GM12878 (cell line): ENCODE data around the gene MRPL46. TPM values are rescaled to one million over a fixed set of nuclear protein-coding genes. Genes with fewer than 3 reads are reported as not detected.

ENCODE experiments used
- ATAC-seq: fragments of 200-7000 bp; cut with Tn5 transposase; 3 replicates; pipeline ENCODE4 v1.9.1; 2020; ENCODE audit warnings: mild to moderate bottlenecking, moderate library complexity
- BruUV-seq: library from RNA; stranded (reverse); fragments of 400-500 nt; replicated peaks from 2 replicates; lab custom pipeline; 2021; lab: Mats Ljungman, UMichigan
- CTCF ChIA-PET: fragments of 300-600 bp; sonication (Branson Sonifier 250); formaldehyde crosslinking; extraction: SDS; loops from one replicate; lab custom pipeline; 2021; ENCODE audit warnings: inconsistent platforms; lab: Yijun Ruan, JAX
- POLR2A ChIA-PET: fragments of 350-600 bp; formaldehyde crosslinking; extraction: SDS; loops from one replicate; lab custom pipeline; 2021; ENCODE audit warnings: inconsistent platforms; lab: Charles Lee
- RAD21 ChIA-PET: fragments of 300-600 bp; sonication (Branson Sonifier 250); formaldehyde crosslinking; loops from one replicate; lab custom pipeline; 2023; ENCODE audit warnings: antibody characterized with exemption; ENCODE audit not compliant: unreplicated experiment; lab: Charles Lee
- SMC1A ChIA-PET: fragments of 300-600 bp; sonication (Branson Sonifier 250); formaldehyde crosslinking; loops from one replicate; lab custom pipeline; 2023; ENCODE audit not compliant: unreplicated experiment, uncharacterized antibody; lab: Charles Lee
- DNase-seq: peaks from one replicate; pipeline ENCODE4 v3.0.0-alpha.2; 2011; ENCODE audit warnings: low read depth, low spot score
- FAIRE-seq: peaks from 3 replicates; lab custom pipeline; 2011; peaks lifted over from hg19 to GRCh38; lab: Jason Lieb, UNC
- H2AFZ ChIP-seq: 2 replicates; pipeline ENCODE4 v1.6.0; 2011; ENCODE audit warnings: low read depth, low read length, control low read depth; ENCODE audit not compliant: control insufficient read depth
- H3K27ac ChIP-seq: 2 replicates; pipeline ENCODE4 v1.5.1; 2011; ENCODE audit warnings: control low read depth; ENCODE audit not compliant: control insufficient read depth, insufficient read depth
- H3K27me3 ChIP-seq, 2 experiments: replicated peaks in 1 of 2; 2 replicates each; pipeline versions ENCODE4 v1.6.0 to v1.6.1; 2011; ENCODE audit warnings: low read length in 1 of 2; ENCODE audit not compliant: control insufficient read depth in 2 of 2, insufficient read depth in 2 of 2
- H3K36me3 ChIP-seq, 2 experiments: 2 replicates each; pipeline ENCODE4 v1.5.1; 2011; ENCODE audit warnings: low read length in 1 of 2; ENCODE audit not compliant: control insufficient read depth in 2 of 2, insufficient read depth in 2 of 2
- H3K4me1 ChIP-seq: 2 replicates; pipeline ENCODE4 v1.6.1; 2011; ENCODE audit warnings: mild to moderate bottlenecking, low read length, moderate library complexity, mixed read lengths; ENCODE audit not compliant: control insufficient read depth, insufficient read depth
- H3K4me2 ChIP-seq: 2 replicates; pipeline ENCODE4 v1.6.0; 2011; ENCODE audit warnings: control low read depth; ENCODE audit not compliant: control insufficient read depth, insufficient read depth
- H3K4me3 ChIP-seq: fragments of 200-600 bp; sonication (generic); 2 replicates; pipeline ENCODE4 v1.5.1; 2016
- H3K79me2 ChIP-seq: 2 replicates; pipeline ENCODE4 v1.6.0; 2011; ENCODE audit warnings: low read length; ENCODE audit not compliant: control insufficient read depth, insufficient read depth
- H3K9ac ChIP-seq: 2 replicates; pipeline ENCODE4 v1.8.0; 2011; ENCODE audit warnings: low read length, control low read depth, mixed read lengths; ENCODE audit not compliant: control insufficient read depth, insufficient read depth
- H3K9me3 ChIP-seq: replicated peaks from 3 replicates; pipeline ENCODE4 v1.5.1; 2011; ENCODE audit warnings: mild to moderate bottlenecking, low read length; ENCODE audit not compliant: control insufficient read depth, insufficient read depth
- H4K20me1 ChIP-seq: 2 replicates; pipeline ENCODE4 v1.6.0; 2011; ENCODE audit not compliant: control insufficient read depth, insufficient read depth
- HDGF ChIP-seq: fragments of 450-650 bp; IDR thresholded peaks from 2 replicates; pipeline ENCODE4 v1.6.1; 2016; ENCODE audit warnings: antibody characterized with exemption
- HSF1 ChIP-seq: fragments of 150-350 bp; IDR thresholded peaks from 2 replicates; pipeline ENCODE4 v1.6.1; 2014; ENCODE audit warnings: mild to moderate bottlenecking, low read depth, low read length
- NFYB ChIP-seq: IDR thresholded peaks from 2 replicates; pipeline ENCODE4 v1.6.1; 2011; ENCODE audit warnings: low read depth, mild to moderate bottlenecking, low read length, improper control_type of control experiment, moderate library complexity; ENCODE audit not compliant: insufficient read depth
- POU2F2 ChIP-seq: IDR thresholded peaks from 3 replicates; pipeline ENCODE4 v1.6.1; 2011; ENCODE audit warnings: low read depth, mild to moderate bottlenecking, low read length, borderline replicate concordance
- RCOR1 ChIP-seq: conservative IDR thresholded peaks from 2 replicates; pipeline ENCODE4 v1.6.1; 2012; ENCODE audit warnings: low read depth, low read length, improper control_type of control experiment
- SIX5 ChIP-seq: IDR thresholded peaks from 2 replicates; pipeline ENCODE4 v1.6.1; 2011; ENCODE audit warnings: mild to moderate bottlenecking, low read depth, low read length, moderate library complexity; ENCODE audit not compliant: severe bottlenecking
- ZSCAN29 ChIP-seq: fragments of 450-650 bp; IDR thresholded peaks from 2 replicates; pipeline ENCODE4 v1.6.1; 2017; ENCODE audit warnings: mild to moderate bottlenecking, moderate library complexity
- WGBS: methylation state at CpG from one replicate; pipeline ENCODE4 v1.1.6; 2016; ENCODE audit warnings: low lambda C conversion rate; ENCODE audit not compliant: insufficient replicate concordance, insufficient coverage; ENCODE audit errors: missing lambda C conversion rate; 5-methylcytosine and 5-hydroxymethylcytosine counted together
- in situ Hi-C: fragments of 300-500 bp; cut with MboI; formaldehyde crosslinking; loops from 9 replicates; pipeline ENCODE4 v1.14.3; 2018; ENCODE audit warnings: mixed read lengths
- intact Hi-C: fragments of 100-400 bp; cut with micrococcal nuclease; formaldehyde crosslinking; loops from one replicate; pipeline ENCODE4 v1.14.2; 2022; ENCODE audit not compliant: unreplicated experiment
- polyA plus RNA-seq, 11 experiments: library from polyadenylated mRNA; depleted of rRNA in 4 of 11; unstranded in 6 of 11; stranded (reverse) in 5 of 11; fragments of >200 nt; fragmentation: Nextera tagmentation in 4 of 11; fragmentation: Illumina TruSeq in 1 of 11; extraction: Ambion mirVana in 4 of 11; extraction: Trizol in 1 of 11; gene quantifications; 1 replicate in 1 of 11; 2 replicates in 10 of 11; pipeline versions ENCODE4 v1.2.1 to v1.2.3, GENCODE V29; 2011 to 2016; ENCODE audit warnings: inconsistent platforms in 2 of 11, missing spikeins in 2 of 11, low read depth in 1 of 11
- total RNA-seq, 4 experiments: library from RNA; depleted of rRNA in 3 of 4; stranded (reverse); fragments of >200 nt in 3 of 4; fragmentation: Illumina TruSeq in 1 of 4; extraction: Trizol in 1 of 4; gene quantifications; 2 replicates each; pipeline versions ENCODE4 v1.2.1 to v1.2.3, GENCODE V29; 2013 to 2021

The MRPL46 gene
- total and polyA plus RNA-seq, 10 of the 15 experiments (the other 5 are each of a cell fraction or from before 2014, with no cell fraction given): 37.4 to 96.7 (median 52.9) TPM

GRCh38 chr15:88477126-88477525 lies 9.9 kb upstream of the MRPL46 start:
- BruUV-seq: no TSS peak
- H3K27ac ChIP-seq: no peak overlapping the region
- RAD21 ChIA-PET: interaction anchor here (1.0 to 1.5 kb wide), 2 partner anchors 145 to 147 kb away, joined by 3 to 6 read pairs; partner anchors contain the start of gene AEN
- no peaks in the 10 kb centered on the region for H4K20me1 ChIP-seq
- no peak for TF ChIP-seq POU2F2
- TF ChIP-seq RCOR1: no peak
- no peak for TF ChIP-seq HDGF
- TF ChIP-seq ZSCAN29: no peak
- no peak for TF ChIP-seq SIX5
- no peak for TF ChIP-seq HSF1
- TF ChIP-seq NFYB: no peak
- intact Hi-C loops (loop anchor here (2.0 to 5.0 kb wide), 2 partner anchors 225 to 358 kb away; no protein-coding TSS in a partner anchor), in situ Hi-C loops (loop anchor here (5.0 kb wide), 1 partner anchor 145 kb away; the partner anchor contains the start of gene AEN)
- no peak overlapping the region for H3K4me2 ChIP-seq
- no peaks in the 10 kb centered on the region; the same call in 1 of the 2 replicates for H3K79me2 ChIP-seq
- H2AFZ ChIP-seq: no peak overlapping the region
- SMC1A ChIA-PET: interaction anchor here (0.9 to 1.3 kb wide), 3 partner anchors 146 to 224 kb away, joined by 3 to 4 read pairs (median 3); no protein-coding TSS in a partner anchor
- H3K36me3 ChIP-seq: peaks cover 7 to 26% of the 10 kb centered on the region in 2 experiments
- CTCF ChIA-PET: interaction anchor here (0.9 to 1.9 kb wide), 7 partner anchors 14 to 358 kb away, joined by 3 to 10 read pairs (median 4); no protein-coding TSS in a partner anchor
- no peaks in the 10 kb centered on the region for H3K9me3 ChIP-seq
- POLR2A ChIA-PET: no interaction called here
- H3K9ac ChIP-seq: no peak overlapping the region
- peaks cover 4% of the 10 kb centered on the region for H3K4me1 ChIP-seq
- no peak for FAIRE-seq
- no peak for DNase-seq
- ATAC-seq: no peak
- 97% methylated on average over 7 of the region's 7 CpGs for WGBS
- no peaks in the 10 kb centered on the region for H3K27me3 ChIP-seq
- H3K4me3 ChIP-seq: no peak overlapping the region
